DMS 273 treated with DMSO at 0.1 percent for 48 hours (cell line): Measurements from ENCODE around the gene SF3B3.
"Not testable (repeated sequence)": the region's sequence is repeated elsewhere in the genome, so short reads cannot be mapped to it uniquely, and the experiment has no call there.

Experiments used
- DNase-seq: peaks from one replicate; lab custom pipeline; 2025; lab: John Stamatoyannopoulos, UW

The SF3B3 gene

DNA sequence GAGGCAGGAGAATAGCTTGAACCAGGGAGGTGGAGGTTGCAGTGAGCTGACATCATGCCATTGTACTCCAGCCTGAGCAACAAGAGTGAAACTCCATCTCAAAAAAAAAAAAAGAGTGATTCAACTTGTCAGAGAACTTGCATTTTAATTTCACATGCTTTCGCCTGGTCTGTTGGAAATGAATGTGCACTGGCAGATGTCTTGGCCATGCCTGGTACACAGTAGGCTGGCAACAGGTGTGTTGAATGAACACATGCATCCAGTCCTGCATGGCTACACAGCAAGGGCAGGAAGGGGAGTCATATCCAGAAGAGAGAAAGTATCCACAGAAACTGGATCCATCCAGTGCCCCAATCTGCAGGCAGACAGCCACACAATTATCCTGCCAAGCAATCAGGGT, 11.8 kb upstream of the SF3B3 start:
- no peak for DNase-seq

DNA sequence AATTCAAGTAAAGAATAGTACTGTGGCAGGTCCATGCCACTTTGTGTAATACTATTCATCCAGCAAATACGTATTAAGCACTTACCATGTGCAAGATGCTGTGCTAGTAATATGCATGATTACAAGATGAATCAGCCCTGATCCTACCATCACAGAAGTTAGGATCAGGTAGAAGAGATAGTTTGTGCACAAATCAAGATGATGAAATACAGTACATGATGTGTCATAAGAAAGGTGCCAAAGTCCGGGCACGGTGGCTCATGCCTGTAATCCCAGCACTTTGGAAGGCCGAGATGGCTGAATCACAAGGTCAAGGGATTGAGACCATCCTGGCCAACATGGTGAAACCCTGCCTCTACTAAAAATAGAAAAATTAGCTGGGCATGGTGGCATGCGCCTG, 11.2 kb upstream of the SF3B3 start:
- no peak for DNase-seq

- DNase-seq, result no peak
These were observed 2.9 kb upstream of the SF3B3 start for GRCh38 chr16:70520612-70521297.

DNA sequence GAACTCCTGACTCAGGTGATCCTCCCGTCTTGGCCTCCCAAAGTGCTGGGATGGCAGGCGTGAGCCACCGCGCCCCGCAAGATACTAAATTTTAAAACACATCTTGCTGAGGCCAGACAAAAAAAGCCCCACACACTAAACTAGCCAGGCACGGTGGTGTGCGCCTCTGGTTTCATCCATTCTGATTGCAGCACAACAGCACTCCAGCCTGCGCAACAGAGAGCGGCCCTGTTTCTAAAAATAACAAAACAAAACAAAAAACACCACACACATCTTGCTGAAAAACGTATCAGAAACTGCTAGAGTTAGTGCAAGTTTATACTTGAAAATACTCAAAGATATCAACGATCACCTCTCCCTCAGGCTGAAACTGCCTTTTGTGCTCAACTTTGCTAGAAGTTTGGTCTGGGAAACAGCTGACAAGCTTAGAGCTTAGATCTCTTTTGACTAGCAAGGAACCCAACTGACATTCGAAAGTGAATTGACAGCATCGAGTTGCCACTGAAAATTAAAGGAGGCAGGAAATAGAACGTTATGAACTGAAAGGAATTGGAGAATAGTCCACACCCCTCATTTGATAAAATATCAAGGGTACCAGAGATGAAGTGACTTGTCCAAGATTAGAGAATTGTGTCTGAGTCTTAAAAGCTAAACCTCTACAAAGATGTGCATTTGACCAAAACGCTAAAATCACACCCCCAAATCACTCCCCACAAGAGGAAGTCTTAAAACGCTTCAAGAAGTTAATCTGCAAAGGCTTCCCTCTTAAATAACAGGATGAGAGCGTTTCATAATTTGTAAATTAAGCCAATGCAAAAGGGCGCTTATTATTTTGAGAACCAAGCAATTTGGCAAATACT, 1.2 kb upstream of the SF3B3 start:
- no peak for DNase-seq

GRCh38 chr16:70523076-70523742, 407 bp upstream of the SF3B3 start, which contains the start of gene COG4:
TSS of gene COG4 (minus strand) at chr16:70523554. CDS start at chr16:70523543, 11 bp downstream.
- DNase-seq, result peak; percentile 83

DNA sequence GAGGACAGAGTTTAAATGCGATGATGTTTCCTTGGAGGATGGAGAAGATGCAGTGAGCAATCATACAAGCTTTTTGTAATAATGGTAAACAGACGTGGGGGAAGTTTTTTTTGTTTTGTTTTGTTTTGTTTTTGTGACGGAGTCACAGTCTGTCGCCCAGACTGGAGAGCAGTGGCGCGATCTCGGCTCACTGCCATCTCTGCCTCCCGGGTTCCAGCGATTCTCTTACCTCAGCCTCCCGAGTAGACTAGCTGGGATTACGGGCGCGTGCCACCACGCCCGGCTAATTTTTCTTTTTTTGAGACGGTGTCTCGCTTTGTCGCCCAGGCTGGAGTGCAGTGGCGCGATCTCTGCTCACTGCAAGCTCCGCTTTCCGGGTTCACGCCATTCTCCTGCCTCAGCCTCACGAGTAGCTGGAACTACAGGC, 796 bp downstream of the SF3B3 start:
- DNase-seq, result not testable (repeated sequence)

- DNase-seq, result no peak
These were observed 2.8 kb downstream of the SF3B3 start for GRCh38 chr16:70526403-70526802.

- DNase-seq, result no peak
These were observed 3.8 kb downstream of the SF3B3 start for GRCh38 chr16:70527315-70527996.

- DNase-seq, result no peak
These were observed 5.6 kb downstream of the SF3B3 start for GRCh38 chr16:70529051-70529777.

- not testable (repeated sequence) for DNase-seq
These were observed 6.3 kb downstream of the SF3B3 start for GRCh38 chr16:70529954-70530353.

GRCh38 chr16:70534971-70535370, 11.4 kb downstream of the SF3B3 start:
- DNase-seq, result no peak

GRCh38 chr16:70540994-70541393, 17.4 kb downstream of the SF3B3 start:
- no peak for DNase-seq

GRCh38 chr16:70544548-70544947, 20.9 kb downstream of the SF3B3 start:
- DNase-seq, result no peak

- no peak for DNase-seq
These were observed 25.3 kb downstream of the SF3B3 start for GRCh38 chr16:70548936-70549335.

- no peak for DNase-seq
These were observed 26.5 kb downstream of the SF3B3 start for GRCh38 chr16:70550082-70550481.

GRCh38 chr16:70551788-70552187, 28.2 kb downstream of the SF3B3 start:
- DNase-seq, result no peak

DNA sequence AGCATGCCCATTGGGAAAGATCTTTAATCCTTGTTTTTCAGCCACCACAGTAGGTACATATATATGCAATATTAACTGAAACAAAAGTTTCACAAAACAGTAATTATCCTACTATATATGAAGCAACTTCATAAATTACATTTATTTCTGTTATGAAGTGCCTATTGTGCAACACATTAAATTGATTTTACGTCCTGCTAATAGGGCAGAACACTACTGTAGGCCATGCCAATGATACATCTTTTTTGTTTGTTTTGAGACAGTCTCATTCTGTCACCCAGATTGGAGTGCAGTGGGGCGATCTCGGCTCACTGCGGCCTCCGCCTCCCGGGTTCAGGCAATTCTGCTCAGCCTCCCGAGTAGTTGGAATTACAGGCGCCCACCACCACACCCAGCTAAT, 29.1 kb downstream of the SF3B3 start:
- DNase-seq, result no peak

- no peak for DNase-seq
These were observed 30.0 kb downstream of the SF3B3 start for GRCh38 chr16:70553645-70554044.

- DNase-seq, result no peak
These were observed 32.4 kb downstream of the SF3B3 start for GRCh38 chr16:70556063-70556462.

- DNase-seq, result no peak
These were observed 38.0 kb downstream of the SF3B3 start for GRCh38 chr16:70561623-70562022.

DNA sequence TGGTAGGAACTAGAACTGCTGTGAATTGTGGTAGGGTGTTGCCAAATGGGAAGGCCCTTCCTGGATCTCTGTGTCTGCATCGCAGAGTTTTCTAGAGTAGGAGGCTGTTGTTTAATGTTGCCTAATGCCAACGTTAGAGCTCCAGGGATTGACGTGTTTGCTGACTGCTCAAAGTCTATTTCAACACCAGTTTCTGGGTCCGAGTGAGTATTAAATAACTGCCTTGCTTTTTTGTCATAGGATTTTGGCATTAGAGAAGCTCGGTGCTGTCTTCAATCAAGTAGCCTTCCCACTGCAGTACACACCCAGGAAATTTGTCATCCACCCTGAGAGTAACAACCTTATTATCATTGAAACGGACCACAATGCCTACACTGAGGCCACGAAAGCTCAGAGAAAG, 40.0 kb downstream of the SF3B3 start:
- DNase-seq, result no peak
